Esophagus muscularis mucosa (tissue), 3 donors: ENCODE measurements around the gene SLAMF7.

Source experiments
- POLR2AphosphoS5 ChIP-seq, 2 donors: sonication (generic); formaldehyde crosslinking; IDR thresholded peaks; one replicate each; pipeline ENCODE4 v1.6.1; 2017; ENCODE audit warnings: antibody characterized with exemption in 2 of 2
- TF ChIP-seq, protein P1 (sequence below), 3 experiments: fragments of 200-600 bp in 2 of 3; fragments of 450-650 bp in 1 of 3; sonication (generic) in 2 of 3; IDR thresholded peaks; one replicate each; pipeline ENCODE4 v1.5.1; 2017 to 2019; ENCODE audit warnings: antibody characterized with exemption in 3 of 3, mild to moderate bottlenecking in 2 of 3, moderate library complexity in 1 of 3

DNA sequence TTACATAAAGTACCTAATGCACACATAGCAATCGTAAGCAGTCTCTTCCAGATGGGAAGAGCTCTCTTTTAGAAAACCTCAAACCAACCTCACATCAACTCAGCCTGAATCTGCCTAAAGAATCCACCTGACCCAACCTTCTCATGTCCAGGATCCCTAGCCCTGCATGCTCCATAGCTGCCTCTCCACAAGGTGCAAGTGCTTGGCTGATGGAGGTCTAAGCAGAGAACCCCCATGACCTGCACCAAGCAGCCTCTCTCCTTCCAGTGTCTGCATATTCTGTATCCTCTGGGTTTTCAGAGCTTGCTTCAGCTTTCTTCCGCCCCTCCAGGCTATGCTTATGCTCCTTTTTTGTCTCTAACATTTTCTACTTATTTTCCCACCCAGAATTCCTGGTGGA lies 59.4 kb downstream of the SLAMF7 start:
- TF ChIP-seq, protein P1, sequence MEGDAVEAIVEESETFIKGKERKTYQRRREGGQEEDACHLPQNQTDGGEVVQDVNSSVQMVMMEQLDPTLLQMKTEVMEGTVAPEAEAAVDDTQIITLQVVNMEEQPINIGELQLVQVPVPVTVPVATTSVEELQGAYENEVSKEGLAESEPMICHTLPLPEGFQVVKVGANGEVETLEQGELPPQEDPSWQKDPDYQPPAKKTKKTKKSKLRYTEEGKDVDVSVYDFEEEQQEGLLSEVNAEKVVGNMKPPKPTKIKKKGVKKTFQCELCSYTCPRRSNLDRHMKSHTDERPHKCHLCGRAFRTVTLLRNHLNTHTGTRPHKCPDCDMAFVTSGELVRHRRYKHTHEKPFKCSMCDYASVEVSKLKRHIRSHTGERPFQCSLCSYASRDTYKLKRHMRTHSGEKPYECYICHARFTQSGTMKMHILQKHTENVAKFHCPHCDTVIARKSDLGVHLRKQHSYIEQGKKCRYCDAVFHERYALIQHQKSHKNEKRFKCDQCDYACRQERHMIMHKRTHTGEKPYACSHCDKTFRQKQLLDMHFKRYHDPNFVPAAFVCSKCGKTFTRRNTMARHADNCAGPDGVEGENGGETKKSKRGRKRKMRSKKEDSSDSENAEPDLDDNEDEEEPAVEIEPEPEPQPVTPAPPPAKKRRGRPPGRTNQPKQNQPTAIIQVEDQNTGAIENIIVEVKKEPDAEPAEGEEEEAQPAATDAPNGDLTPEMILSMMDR (IDR thresholded peaks at IDR 0.05), result no peak
- no peak for TF ChIP-seq POLR2AphosphoS5 (IDR thresholded peaks at IDR 0.05)
